Measurements from ENCODE around the gene ATP2C1. TPM values are rescaled to one million over a fixed set of nuclear protein-coding genes. Genes with fewer than 3 reads are reported as not detected.
A peak's percentile ranks its signal among the peaks of the same experiment; 100 is the strongest.

Gene ATP2C1
- total RNA-seq = 10 to 100 TPM; 20.9 to 60.8 (median 44.6) TPM

- in situ Hi-C loops (cut with MboI; ENCODE audit: low pct_ligation_motif_present in 1 of 4, low pct_unique_long_range_greater_than_20kb in 1 of 4, low sequenced_read_pairs in 3 of 4) (loop anchor here in 3 of 4 donors (5.0 to 10.0 kb wide), 3 partner anchors 129 to 149 kb away; partner anchors contain the start of gene PIK3R4 (in 1 of the 3)), intact Hi-C loops (cut with DNase I; ENCODE audit: low total_unique reads) (no loop called here)
- DNase-seq = peak; percentile 97
- no peak for TF ChIP-seq CTCF (IDR thresholded peaks at IDR 0.05)
- TF ChIP-seq POLR2A (IDR thresholded peaks at IDR 0.05) = peak; percentile 95
- TF ChIP-seq EP300 (IDR thresholded peaks at IDR 0.05; ENCODE audit: low read depth) = no peak
- peak; percentile 91 to 98 (median 97) for TF ChIP-seq POLR2AphosphoS5 (IDR thresholded peaks at IDR 0.05)
- Histone ChIP-seq H3K4me1 (peaks cover 0 to 26% (median 14%) of the 10 kb centered on the region in 4 donors), H3K4me3 (peak within 1 kb of the TSS; percentile 81 to 97 (median 88)), H3K27ac (peak within 1 kb of the TSS; percentile 95 to 98 (median 97)), H3K36me3 (no peaks in the 10 kb centered on the region), H3K9me3 (no peaks in the 10 kb centered on the region), H3K27me3 (no peaks in the 10 kb centered on the region)
- WGBS, 2 donors (ENCODE audit: low coverage in 1 of 2) = 0% methylated on average over 47 of the region's 69 CpGs; no CpG with 5 or more reads in 1 of the 2 donors
Measured at GRCh38 chr3:130893376-130894129, at the start of gene ATP2C1. Gene ATP2C1 (plus strand): TSS chr3:130894084. CDS start chr3:130894770, 686 bp downstream.

- no peak for TF ChIP-seq EP300 (IDR thresholded peaks at IDR 0.05; ENCODE audit: low read depth)
- no peak for TF ChIP-seq POLR2AphosphoS5 (IDR thresholded peaks at IDR 0.05)
- TF ChIP-seq POLR2A (IDR thresholded peaks at IDR 0.05) = no peak
- no peak for TF ChIP-seq CTCF (IDR thresholded peaks at IDR 0.05)
- H3K4me3 ChIP-seq = no peak overlapping the region
- H3K4me1 ChIP-seq = peaks cover 0 to 16% (median 8%) of the 10 kb centered on the region in 4 donors
- H3K36me3 ChIP-seq = no peaks in the 10 kb centered on the region
- no peaks in the 10 kb centered on the region for H3K27me3 ChIP-seq
- 85 to 92% methylated on average over 1 of the region's 1 CpG for WGBS, 2 donors (ENCODE audit: low coverage in 1 of 2)
- no peak for DNase-seq
- no peaks in the 10 kb centered on the region for H3K9me3 ChIP-seq
- intact Hi-C loops (cut with DNase I; ENCODE audit: low total_unique reads) = no loop called here
- in situ Hi-C loops (cut with MboI; ENCODE audit: low pct_ligation_motif_present in 1 of 4, low pct_unique_long_range_greater_than_20kb in 1 of 4, low sequenced_read_pairs in 3 of 4) = no loop called here
- H3K27ac ChIP-seq = no peak overlapping the region
Measured at GRCh38 chr3:130844462-130844861, 49.4 kb upstream of the ATP2C1 start.

- Histone ChIP-seq H3K27me3 (no peaks in the 10 kb centered on the region), H3K36me3 (no peaks in the 10 kb centered on the region), H3K4me3 (no peak overlapping the region), H3K27ac (no peak overlapping the region), H3K9me3 (no peaks in the 10 kb centered on the region), H3K4me1 (peaks cover 0 to 22% (median 6%) of the 10 kb centered on the region in 4 donors)
- TF ChIP-seq CTCF (IDR thresholded peaks at IDR 0.05) (no peak), EP300 (IDR thresholded peaks at IDR 0.05; ENCODE audit: low read depth) (no peak), POLR2AphosphoS5 (IDR thresholded peaks at IDR 0.05) (no peak), POLR2A (IDR thresholded peaks at IDR 0.05) (no peak)
- no peak for DNase-seq
- in situ Hi-C loops (cut with MboI; ENCODE audit: low pct_ligation_motif_present in 1 of 4, low pct_unique_long_range_greater_than_20kb in 1 of 4, low sequenced_read_pairs in 3 of 4) = no loop called here
- intact Hi-C loops (cut with DNase I; ENCODE audit: low total_unique reads) = no loop called here
- 80 to 94% methylated on average over 1 of the region's 1 CpG for WGBS, 2 donors (ENCODE audit: low coverage in 1 of 2)
Measured at GRCh38 chr3:130846181-130846580, 47.7 kb upstream of the ATP2C1 start.

- intact Hi-C loops (cut with DNase I; ENCODE audit: low total_unique reads) (no loop called here), in situ Hi-C loops (cut with MboI; ENCODE audit: low pct_ligation_motif_present in 1 of 4, low pct_unique_long_range_greater_than_20kb in 1 of 4, low sequenced_read_pairs in 3 of 4) (no loop called here)
- Histone ChIP-seq H3K36me3 (no peaks in the 10 kb centered on the region), H3K4me1 (peaks cover 0 to 22% (median 6%) of the 10 kb centered on the region in 4 donors), H3K9me3 (no peaks in the 10 kb centered on the region), H3K4me3 (no peak overlapping the region), H3K27ac (no peak overlapping the region), H3K27me3 (no peaks in the 10 kb centered on the region)
- peak in 1 of 3 donors; percentile 13 for TF ChIP-seq POLR2AphosphoS5 (IDR thresholded peaks at IDR 0.05)
- TF ChIP-seq CTCF (IDR thresholded peaks at IDR 0.05) = no peak
- no peak for TF ChIP-seq POLR2A (IDR thresholded peaks at IDR 0.05)
- 47% methylated on average over 1 of the region's 1 CpG; no CpG with 5 or more reads in 1 of the 2 donors for WGBS, 2 donors (ENCODE audit: low coverage in 1 of 2)
- peak; percentile 70 for DNase-seq
Measured at GRCh38 chr3:130849091-130849552, 44.8 kb upstream of the ATP2C1 start.
